Caco-2 (cell line): ENCODE measurements around the gene BACE1-AS. TPM values are rescaled to one million over a fixed set of nuclear protein-coding genes. Genes with fewer than 3 reads are reported as not detected.

Source experiments
- BruUV-seq: library from RNA; stranded (reverse); fragments of 400-500 nt; replicated peaks from 2 replicates; lab custom pipeline; 2021; lab: Mats Ljungman, UMichigan
- CTCF ChIA-PET: fragments of 300-600 bp; sonication (Branson Sonifier 250); formaldehyde crosslinking; loops from one replicate; lab custom pipeline; 2022; ENCODE audit warnings: antibody characterized with exemption; lab: Charles Lee
- POLR2A ChIA-PET: fragments of 300-600 bp; sonication (Branson Sonifier 250); formaldehyde crosslinking; loops from one replicate; lab custom pipeline; 2022; ENCODE audit warnings: antibody characterized with exemption; lab: Charles Lee
- DNase-seq, 2 experiments: peaks; one replicate each; pipeline versions ENCODE4 v3.0.0 to v3.0.0-alpha.2; 2020 to 2022
- H3K27me3 ChIP-seq: replicated peaks from 2 replicates; pipeline ENCODE4 v1.6.0; 2011; ENCODE audit warnings: low read length; ENCODE audit not compliant: control insufficient read depth, insufficient read depth
- H3K36me3 ChIP-seq: 2 replicates; pipeline ENCODE4 v1.5.1; 2011; ENCODE audit warnings: low read length; ENCODE audit not compliant: control insufficient read depth, insufficient read depth
- H3K4me1 ChIP-seq: fragments of 250-450 bp; sonication (Bioruptor Pico); 2 replicates; pipeline ENCODE4 v1.5.1; 2020; ENCODE audit warnings: mild to moderate bottlenecking
- H3K4me3 ChIP-seq: 2 replicates; pipeline ENCODE4 v1.5.1; 2011; ENCODE audit warnings: low read depth, mild to moderate bottlenecking, control low read depth, low read length
- H3K9me3 ChIP-seq: fragments of 250-450 bp; sonication (Bioruptor Pico); 2 replicates; pipeline ENCODE4 v1.5.1; 2020; ENCODE audit warnings: mild to moderate bottlenecking, moderate library complexity
- H3K27ac Mint-ChIP-seq: one replicate; pipeline ENCODE4 v1.8.0; 2022; ENCODE audit warnings: mixed read lengths; ENCODE audit not compliant: unreplicated experiment
- H3K27me3 Mint-ChIP-seq: one replicate; pipeline ENCODE4 v1.8.0; 2022; ENCODE audit warnings: mixed read lengths; ENCODE audit not compliant: insufficient read depth, unreplicated experiment
- H3K36me3 Mint-ChIP-seq: one replicate; pipeline ENCODE4 v1.8.0; 2022; ENCODE audit warnings: mild to moderate bottlenecking, mixed read lengths; ENCODE audit not compliant: insufficient read depth, unreplicated experiment
- H3K4me1 Mint-ChIP-seq: one replicate; pipeline ENCODE4 v1.8.0; 2022; ENCODE audit warnings: low read depth, mixed read lengths; ENCODE audit not compliant: unreplicated experiment
- H3K4me3 Mint-ChIP-seq: one replicate; pipeline ENCODE4 v1.8.0; 2022; ENCODE audit warnings: mild to moderate bottlenecking, moderate library complexity, mixed read lengths; ENCODE audit not compliant: unreplicated experiment
- H3K9me3 Mint-ChIP-seq: one replicate; pipeline ENCODE4 v1.8.0; 2022; ENCODE audit warnings: mixed read lengths; ENCODE audit not compliant: unreplicated experiment
- intact Hi-C: fragments of 100-400 bp; cut with micrococcal nuclease; formaldehyde crosslinking; loops from one replicate; pipeline ENCODE4 v1.10.0; 2022; ENCODE audit not compliant: unreplicated experiment
- total RNA-seq: library from RNA; stranded (reverse); gene quantifications from 2 replicates; pipeline ENCODE4 v1.2.3, GENCODE V29; 2022
- TF ChIP-seq, protein P1 (sequence below), 2 experiments: fragments of 200-600 bp in 1 of 2; IDR thresholded peaks; 1 replicate in 1 of 2; 2 replicates in 1 of 2; pipeline versions ENCODE4 v1.5.1 to v1.8.0; 2011 to 2022; ENCODE audit warnings: antibody characterized with exemption in 1 of 2, control low read depth in 1 of 2, inconsistent platforms in 1 of 2, low read depth in 1 of 2, low read length in 1 of 2, mild to moderate bottlenecking in 1 of 2, moderate library complexity in 1 of 2; ENCODE audit not compliant: insufficient read depth in 1 of 2, severe bottlenecking in 1 of 2, unreplicated experiment in 1 of 2

The BACE1-AS gene
- total RNA-seq, 1 experiment from 2014 or later = 18.8 TPM

DNA sequence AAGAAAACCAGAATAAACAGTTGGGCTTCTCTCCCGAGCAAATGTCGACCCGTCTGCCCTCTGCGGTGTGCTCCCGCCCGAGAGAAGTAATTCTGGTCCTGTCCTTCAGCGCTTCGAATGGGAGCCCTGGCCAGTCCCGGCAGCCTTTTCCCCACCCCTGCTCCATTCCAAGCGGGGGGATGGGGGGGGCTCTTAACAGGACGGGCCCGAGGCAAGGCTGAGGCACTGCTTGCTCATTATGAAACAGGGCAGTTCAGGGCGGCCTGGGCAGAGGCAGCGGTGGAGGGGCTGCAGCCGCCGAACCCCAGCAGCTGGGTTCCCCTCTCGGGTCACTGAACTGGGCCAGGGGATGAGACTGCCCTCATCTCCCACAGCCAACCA lies 9.1 kb downstream of the BACE1-AS start:
- H3K4me3 Mint-ChIP-seq = no peak overlapping the region
- peaks cover 20% of the 10 kb centered on the region for H3K4me1 Mint-ChIP-seq

DNA sequence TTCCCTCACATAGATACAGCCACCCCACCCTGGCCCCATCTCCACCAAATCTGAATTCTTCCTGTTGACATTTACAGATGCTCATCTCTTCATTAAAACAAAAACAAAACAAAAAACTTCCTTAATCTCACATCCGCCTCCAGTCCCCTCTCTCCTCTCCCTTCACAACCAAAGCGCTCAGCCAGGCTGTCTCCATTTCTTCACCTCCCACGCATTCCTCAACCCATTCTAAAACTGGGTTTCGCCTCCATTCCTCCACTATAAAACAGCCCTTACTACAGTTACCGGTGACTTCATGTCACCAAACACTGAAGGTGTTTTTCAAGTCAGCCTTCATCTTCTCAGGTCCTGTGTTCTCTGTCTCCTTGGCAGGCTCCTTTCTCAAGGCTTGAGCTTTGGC lies 9.6 kb downstream of the BACE1-AS start:
- POLR2A ChIA-PET = interaction anchor here (0.5 kb wide), 1 partner anchor 21 kb away, joined by 8 read pairs; no protein-coding TSS in a partner anchor
- TF ChIP-seq, protein P1, sequence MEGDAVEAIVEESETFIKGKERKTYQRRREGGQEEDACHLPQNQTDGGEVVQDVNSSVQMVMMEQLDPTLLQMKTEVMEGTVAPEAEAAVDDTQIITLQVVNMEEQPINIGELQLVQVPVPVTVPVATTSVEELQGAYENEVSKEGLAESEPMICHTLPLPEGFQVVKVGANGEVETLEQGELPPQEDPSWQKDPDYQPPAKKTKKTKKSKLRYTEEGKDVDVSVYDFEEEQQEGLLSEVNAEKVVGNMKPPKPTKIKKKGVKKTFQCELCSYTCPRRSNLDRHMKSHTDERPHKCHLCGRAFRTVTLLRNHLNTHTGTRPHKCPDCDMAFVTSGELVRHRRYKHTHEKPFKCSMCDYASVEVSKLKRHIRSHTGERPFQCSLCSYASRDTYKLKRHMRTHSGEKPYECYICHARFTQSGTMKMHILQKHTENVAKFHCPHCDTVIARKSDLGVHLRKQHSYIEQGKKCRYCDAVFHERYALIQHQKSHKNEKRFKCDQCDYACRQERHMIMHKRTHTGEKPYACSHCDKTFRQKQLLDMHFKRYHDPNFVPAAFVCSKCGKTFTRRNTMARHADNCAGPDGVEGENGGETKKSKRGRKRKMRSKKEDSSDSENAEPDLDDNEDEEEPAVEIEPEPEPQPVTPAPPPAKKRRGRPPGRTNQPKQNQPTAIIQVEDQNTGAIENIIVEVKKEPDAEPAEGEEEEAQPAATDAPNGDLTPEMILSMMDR (IDR thresholded peaks at IDR 0.05; ENCODE audit: insufficient read depth in 1 of 2, low read depth in 1 of 2, low read length in 1 of 2, severe bottlenecking in 1 of 2, unreplicated experiment in 1 of 2) = no peak
- Mint-ChIP-seq H3K4me3 (no peak overlapping the region), H3K4me1 (peaks cover 20% of the 10 kb centered on the region), H3K27ac (peak overlapping the region; percentile 0), H3K9me3 (no peaks in the 10 kb centered on the region), H3K27me3 (no peaks in the 10 kb centered on the region), H3K36me3 (no peaks in the 10 kb centered on the region)
- CTCF ChIA-PET = interaction anchor here (0.5 kb wide), 1 partner anchor 561 kb away, joined by 3 read pairs; no protein-coding TSS in a partner anchor
- H3K4me3 ChIP-seq = no peak overlapping the region
- intact Hi-C loops = no loop called here
- DNase-seq = peak in 1 of 2 experiments; percentile 27
- H3K9me3 ChIP-seq = no peaks in the 10 kb centered on the region
- peaks cover 23% of the 10 kb centered on the region for H3K4me1 ChIP-seq
- BruUV-seq = no TSS peak
- H3K27me3 ChIP-seq = no peaks in the 10 kb centered on the region
- H3K36me3 ChIP-seq = no peaks in the 10 kb centered on the region

More for the DNA sequence above, 9.1 kb downstream of the BACE1-AS start:
- Histone ChIP-seq H3K36me3 (no peaks in the 10 kb centered on the region), H3K9me3 (no peaks in the 10 kb centered on the region), H3K4me3 (no peak overlapping the region), H3K4me1 (peaks cover 23% of the 10 kb centered on the region), H3K27me3 (no peaks in the 10 kb centered on the region)
- ChIA-PET CTCF (no interaction called here), POLR2A (no interaction called here)
- DNase-seq = no peak
- Mint-ChIP-seq H3K36me3 (no peaks in the 10 kb centered on the region), H3K9me3 (no peaks in the 10 kb centered on the region), H3K27ac (peak overlapping the region; percentile 24), H3K27me3 (no peaks in the 10 kb centered on the region)
- BruUV-seq = no TSS peak
- TF ChIP-seq, protein P1 (IDR thresholded peaks at IDR 0.05; ENCODE audit: insufficient read depth in 1 of 2, low read depth in 1 of 2, low read length in 1 of 2, severe bottlenecking in 1 of 2, unreplicated experiment in 1 of 2) = no peak
- intact Hi-C loops = no loop called here

DNA sequence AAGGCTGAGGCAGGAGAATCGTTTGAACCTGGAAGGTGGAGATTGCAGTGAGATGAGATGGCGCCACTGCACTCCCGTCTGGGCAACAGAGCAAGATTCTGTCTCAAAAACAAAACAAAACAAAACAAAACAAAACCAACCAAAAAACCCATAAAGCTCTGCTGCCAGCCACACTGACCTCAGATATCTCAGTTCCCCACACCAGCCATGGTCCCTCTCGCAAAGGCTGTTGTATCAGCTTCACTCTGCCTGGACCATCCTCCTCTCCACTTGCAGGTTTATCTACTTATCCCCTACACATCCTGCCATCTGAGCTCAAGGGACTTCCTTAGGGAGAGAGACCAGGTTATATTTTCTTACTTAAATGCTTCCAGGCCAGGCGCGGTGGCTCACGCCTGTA lies 11.1 kb downstream of the BACE1-AS start:
- no peak overlapping the region for H3K4me3 ChIP-seq
- H3K27me3 ChIP-seq = no peaks in the 10 kb centered on the region
- no peaks in the 10 kb centered on the region for H3K36me3 Mint-ChIP-seq
- BruUV-seq = no TSS peak
- POLR2A ChIA-PET = interaction anchor here (0.9 kb wide), 1 partner anchor 26 kb away, joined by 4 read pairs; the partner anchor contains the start of gene CEP164
- no peak overlapping the region for H3K4me3 Mint-ChIP-seq
- H3K4me1 ChIP-seq = peaks cover 23% of the 10 kb centered on the region
- CTCF ChIA-PET = no interaction called here
- no peaks in the 10 kb centered on the region for H3K9me3 ChIP-seq
- no peaks in the 10 kb centered on the region for H3K27me3 Mint-ChIP-seq
- H3K9me3 Mint-ChIP-seq = no peaks in the 10 kb centered on the region
- no peak overlapping the region for H3K27ac Mint-ChIP-seq
- H3K36me3 ChIP-seq = no peaks in the 10 kb centered on the region
- no peak for DNase-seq
- TF ChIP-seq, protein P1 (IDR thresholded peaks at IDR 0.05; ENCODE audit: insufficient read depth in 1 of 2, low read depth in 1 of 2, low read length in 1 of 2, severe bottlenecking in 1 of 2, unreplicated experiment in 1 of 2) = no peak
- H3K4me1 Mint-ChIP-seq = peaks cover 20% of the 10 kb centered on the region
- intact Hi-C loops = no loop called here
